PC-9 (cell line): ENCODE results near the gene UBR1.

Experiments
- EZH2 ChIP-seq: fragments of 200-600 bp; sonication (generic); IDR thresholded peaks from 2 replicates; pipeline ENCODE4 v1.8.0; 2017; ENCODE audit warnings: antibody characterized with exemption, low read depth
- TF ChIP-seq, protein P1 (sequence below): fragments of 200-600 bp; sonication (generic); conservative IDR thresholded peaks from 2 replicates; pipeline ENCODE4 v1.6.1; 2017; ENCODE audit warnings: mixed run types, antibody characterized with exemption, mild to moderate bottlenecking, moderate library complexity

DNA sequence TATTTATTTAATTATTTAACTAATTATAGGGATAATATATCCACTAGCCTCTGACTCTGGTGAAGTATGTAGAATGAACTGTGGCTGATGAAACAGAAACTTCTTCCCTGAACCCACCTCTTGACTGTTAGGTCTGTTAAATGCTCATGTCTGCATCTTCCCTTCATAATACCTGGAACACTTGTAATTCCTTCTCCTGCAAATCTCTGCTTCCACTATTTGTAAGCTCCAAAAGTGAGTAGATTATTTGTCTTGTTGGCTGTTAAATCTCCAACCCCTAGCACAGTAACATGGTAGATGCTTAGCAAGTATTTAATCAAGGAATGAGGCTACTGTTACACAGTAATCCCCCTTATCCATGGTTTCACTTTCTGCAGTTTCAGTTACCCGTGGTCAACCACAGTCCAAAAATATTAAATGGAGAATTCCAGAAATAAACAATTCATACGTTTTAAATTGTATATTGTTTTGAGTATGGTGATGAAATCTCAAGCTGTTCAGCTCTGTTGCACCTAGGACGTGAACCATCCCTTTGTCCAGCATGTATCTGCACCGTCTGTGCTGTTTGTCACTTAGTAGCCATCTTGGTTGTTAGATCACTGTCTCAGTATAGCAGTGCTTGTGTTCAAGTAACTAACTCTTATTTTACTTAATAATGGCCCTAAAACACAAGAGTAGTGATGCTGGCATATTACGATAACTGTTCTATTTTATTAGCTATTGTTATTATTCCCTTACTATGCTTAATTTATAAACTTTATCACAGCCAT, 190.9 kb downstream of the UBR1 start:
- TF ChIP-seq, protein P1, sequence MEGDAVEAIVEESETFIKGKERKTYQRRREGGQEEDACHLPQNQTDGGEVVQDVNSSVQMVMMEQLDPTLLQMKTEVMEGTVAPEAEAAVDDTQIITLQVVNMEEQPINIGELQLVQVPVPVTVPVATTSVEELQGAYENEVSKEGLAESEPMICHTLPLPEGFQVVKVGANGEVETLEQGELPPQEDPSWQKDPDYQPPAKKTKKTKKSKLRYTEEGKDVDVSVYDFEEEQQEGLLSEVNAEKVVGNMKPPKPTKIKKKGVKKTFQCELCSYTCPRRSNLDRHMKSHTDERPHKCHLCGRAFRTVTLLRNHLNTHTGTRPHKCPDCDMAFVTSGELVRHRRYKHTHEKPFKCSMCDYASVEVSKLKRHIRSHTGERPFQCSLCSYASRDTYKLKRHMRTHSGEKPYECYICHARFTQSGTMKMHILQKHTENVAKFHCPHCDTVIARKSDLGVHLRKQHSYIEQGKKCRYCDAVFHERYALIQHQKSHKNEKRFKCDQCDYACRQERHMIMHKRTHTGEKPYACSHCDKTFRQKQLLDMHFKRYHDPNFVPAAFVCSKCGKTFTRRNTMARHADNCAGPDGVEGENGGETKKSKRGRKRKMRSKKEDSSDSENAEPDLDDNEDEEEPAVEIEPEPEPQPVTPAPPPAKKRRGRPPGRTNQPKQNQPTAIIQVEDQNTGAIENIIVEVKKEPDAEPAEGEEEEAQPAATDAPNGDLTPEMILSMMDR = no peak
- no peak for TF ChIP-seq EZH2
